ENCODE measurements around the gene TMA7B.

GRCh38 chr22:39979458-39979857, 19.3 kb downstream of the TMA7B start:
- TF ChIP-seq CTCF (IDR thresholded peaks at IDR 0.05) (no peak), POLR2A (IDR thresholded peaks at IDR 0.05) (no peak)
